HCT116 (cell line): ENCODE results near the gene PPP6R3.

Experiments used
- CTCF ChIP-seq, 3 experiments: fragments of 200-600 bp in 1 of 3; sonication (generic) in 1 of 3; IDR thresholded peaks in 2 of 3; conservative IDR thresholded peaks in 1 of 3; 2 replicates each; pipeline ENCODE4 v1.5.1; 2012 to 2017; ENCODE audit warnings: low read depth in 2 of 3, low read length in 2 of 3, antibody characterized with exemption in 1 of 3, borderline replicate concordance in 1 of 3, control low read depth in 1 of 3, mild to moderate bottlenecking in 1 of 3, mixed read lengths in 1 of 3, mixed run types in 1 of 3, moderate library complexity in 1 of 3; ENCODE audit not compliant: insufficient read depth in 1 of 3
- EGR1 ChIP-seq: IDR thresholded peaks from 2 replicates; pipeline ENCODE4 v1.6.1; 2012; ENCODE audit warnings: low read depth
- EZH2 ChIP-seq: fragments of 200-600 bp; sonication (generic); IDR thresholded peaks from 2 replicates; pipeline ENCODE4 v1.6.1; 2017; ENCODE audit warnings: antibody characterized with exemption, mixed run types
- EZH2phosphoT487 ChIP-seq: fragments of 200-600 bp; IDR thresholded peaks from 2 replicates; pipeline ENCODE4 v1.6.1; 2018; ENCODE audit warnings: antibody characterized with exemption, borderline replicate concordance
- JUND ChIP-seq: IDR thresholded peaks from 2 replicates; pipeline ENCODE4 v1.6.1; 2012
- POLR2A ChIP-seq: IDR thresholded peaks from 2 replicates; pipeline ENCODE4 v1.7.0; 2011; ENCODE audit warnings: borderline replicate concordance; ENCODE audit not compliant: insufficient read depth, insufficient read length; ENCODE audit errors: extremely low read depth
- POLR2AphosphoS5 ChIP-seq: IDR thresholded peaks from 2 replicates; pipeline ENCODE4 v1.6.1; 2011; ENCODE audit warnings: mild to moderate bottlenecking, low read depth, low read length, moderate library complexity
- RAD21 ChIP-seq: IDR thresholded peaks from 2 replicates; pipeline ENCODE4 v1.6.1; 2012; ENCODE audit warnings: low read depth, mild to moderate bottlenecking
- REST ChIP-seq: IDR thresholded peaks from 2 replicates; pipeline ENCODE4 v1.6.1; 2012; ENCODE audit warnings: low read depth
- SIN3A ChIP-seq: IDR thresholded peaks from 2 replicates; pipeline ENCODE4 v1.6.1; 2012; ENCODE audit warnings: low read depth
- SP1 ChIP-seq: IDR thresholded peaks from 2 replicates; pipeline ENCODE4 v1.6.1; 2012; ENCODE audit warnings: low read depth
- YY1 ChIP-seq: IDR thresholded peaks from 2 replicates; pipeline ENCODE4 v1.6.1; 2011; ENCODE audit warnings: low read length, low read depth, moderate library complexity, mild to moderate bottlenecking; ENCODE audit not compliant: insufficient replicate concordance; ENCODE audit errors: extremely low read depth
- ZBTB33 ChIP-seq: IDR thresholded peaks from 2 replicates; pipeline ENCODE4 v1.6.1; 2011; ENCODE audit warnings: mild to moderate bottlenecking, low read length, moderate library complexity; ENCODE audit not compliant: insufficient replicate concordance; ENCODE audit errors: extremely low read depth

GRCh38 chr11:68584991-68585524 lies 124.5 kb downstream of the PPP6R3 start:
- TF ChIP-seq ZBTB33 (no peak), RAD21 (no peak), EZH2 (no peak), YY1 (no peak), CTCF (IDR thresholded peaks at IDR 0.05 in 2 of 3, conservative IDR thresholded peaks at IDR 0.05 in 1 of 3; ENCODE audit: borderline replicate concordance in 1 of 3, insufficient read depth in 1 of 3, low read depth in 2 of 3, low read length in 2 of 3) (no peak), EZH2phosphoT487 (no peak), SIN3A (no peak), POLR2A (no peak), SP1 (no peak), REST (no peak), JUND (no peak), POLR2AphosphoS5 (no peak), EGR1 (no peak)
